K562 (cell line): ENCODE data around the gene TLE6. TPM values are rescaled to one million over a fixed set of nuclear protein-coding genes. Genes with fewer than 3 reads are reported as not detected.

ENCODE experiments used
- ATF1 ChIP-seq, 2 experiments: fragments of 450-650 bp in 1 of 2; IDR thresholded peaks; 2 replicates each; pipeline ENCODE4 v1.6.1; 2016; ENCODE audit warnings: missing compliant biosample characterization in 1 of 2, missing genetic modification characterization in 1 of 2
- ERF ChIP-seq: fragments of 450-650 bp; formaldehyde crosslinking; IDR thresholded peaks from 2 replicates; pipeline ENCODE4 v1.4.0; 2020; ENCODE audit warnings: mild to moderate bottlenecking, mixed read lengths
- ETV1 ChIP-seq: fragments of 450-650 bp; conservative IDR thresholded peaks from 2 replicates; pipeline ENCODE4 v1.6.1; 2016; ENCODE audit warnings: missing genetic modification characterization, control low read depth, low read depth, missing compliant biosample characterization
- GABPA ChIP-seq: fragments of 200-800 bp; sonication (Bioruptor generic); conservative IDR thresholded peaks from 2 replicates; pipeline ENCODE4 v1.6.1; 2016; ENCODE audit warnings: low read depth, missing genetic modification characterization, missing compliant biosample characterization
- NCOA1 ChIP-seq: fragments of 450-650 bp; IDR thresholded peaks from 2 replicates; pipeline ENCODE4 v1.6.1; 2016; ENCODE audit warnings: low read depth
- RHOXF2B ChIP-seq: fragments of 250-450 bp; sonication (Bioruptor Pico); conservative IDR thresholded peaks from 2 replicates; pipeline ENCODE4 v1.5.1; 2021
- SMARCA5 ChIP-seq: fragments of 450-650 bp; IDR thresholded peaks from 2 replicates; pipeline ENCODE4 v1.6.1; 2016
- TAF7 ChIP-seq: fragments of 450-650 bp; IDR thresholded peaks from 2 replicates; pipeline ENCODE4 v1.6.1; 2016; ENCODE audit warnings: missing genetic modification characterization, missing compliant biosample characterization
- ZC3H11A ChIP-seq: IDR thresholded peaks from 2 replicates; pipeline ENCODE4 v1.6.1; 2012; ENCODE audit warnings: low read depth, low read length, improper control_type of control experiment
- ZNF586 ChIP-seq: fragments of 450-650 bp; formaldehyde crosslinking; conservative IDR thresholded peaks from 2 replicates; pipeline ENCODE4 v1.4.0; 2020; ENCODE audit warnings: mild to moderate bottlenecking, moderate library complexity
- polyA plus RNA-seq, 8 experiments: library from polyadenylated mRNA; depleted of rRNA in 4 of 8; stranded (reverse) in 5 of 8; unstranded in 3 of 8; fragments of >200 nt; fragmentation: Nextera tagmentation in 2 of 8; fragmentation: Illumina TruSeq in 1 of 8; extraction: Ambion mirVana in 2 of 8; extraction: Trizol in 1 of 8; gene quantifications; 2 replicates each; pipeline versions ENCODE4 v1.2.1 to v1.2.3, GENCODE V29; 2011 to 2014; ENCODE audit warnings: inconsistent platforms in 1 of 8, missing spikeins in 1 of 8
- total RNA-seq, 7 experiments: library from RNA; depleted of rRNA in 6 of 7; stranded (reverse); fragments of >200 nt in 6 of 7; fragmentation: Illumina TruSeq in 2 of 7; extraction: Trizol in 2 of 7; gene quantifications; 2 replicates each; pipeline versions ENCODE4 v1.2.1 to v1.2.3, GENCODE V29; 2011 to 2021; ENCODE audit warnings: low replicate concordance in 1 of 7
- TF ChIP-seq, protein P1 (sequence below), 2 experiments: fragments of 450-650 bp in 1 of 2; sonication (generic) in 1 of 2; formaldehyde crosslinking in 1 of 2; IDR thresholded peaks in 1 of 2; conservative IDR thresholded peaks in 1 of 2; 2 replicates each; pipeline versions ENCODE4 v1.6.1 to v1.8.1; 2016 to 2023; ENCODE audit warnings: mild to moderate bottlenecking in 2 of 2, moderate library complexity in 2 of 2, inconsistent platforms in 1 of 2, missing genetic modification reagents in 1 of 2
- TF ChIP-seq, protein P2 (sequence below): fragments of 200-800 bp; sonication (Bioruptor generic); IDR thresholded peaks from 2 replicates; pipeline ENCODE4 v1.6.1; 2017; ENCODE audit warnings: missing genetic modification characterization, missing compliant biosample characterization
- TF ChIP-seq, protein P3 (sequence below): sonication (generic); formaldehyde crosslinking; IDR thresholded peaks from 2 replicates; pipeline ENCODE4 v1.8.0; 2022; ENCODE audit warnings: mild to moderate bottlenecking, missing genetic modification reagents
- TF ChIP-seq, protein P4 (sequence below): fragments of 200-400 bp; formaldehyde crosslinking; IDR thresholded peaks from 2 replicates; pipeline ENCODE4 v1.6.1; 2017; ENCODE audit warnings: mild to moderate bottlenecking, low read depth, low read length, moderate library complexity
- TF ChIP-seq, protein P5 (sequence below): IDR thresholded peaks from 2 replicates; pipeline ENCODE4 v1.6.1; 2016; ENCODE audit warnings: missing genetic modification characterization, missing compliant biosample characterization
- TF ChIP-seq, protein P6 (sequence below): fragments of 250-450 bp; sonication (Bioruptor Pico); IDR thresholded peaks from 2 replicates; pipeline ENCODE4 v1.8.0; 2022; ENCODE audit warnings: moderate library complexity, mild to moderate bottlenecking, inconsistent platforms

Gene TLE6
- total and polyA plus RNA-seq, 9 of the 15 experiments (the other 6 are each of a cell fraction or from before 2014, with no cell fraction given), result 1.1 to 6.1 (median 2.5) TPM

DNA sequence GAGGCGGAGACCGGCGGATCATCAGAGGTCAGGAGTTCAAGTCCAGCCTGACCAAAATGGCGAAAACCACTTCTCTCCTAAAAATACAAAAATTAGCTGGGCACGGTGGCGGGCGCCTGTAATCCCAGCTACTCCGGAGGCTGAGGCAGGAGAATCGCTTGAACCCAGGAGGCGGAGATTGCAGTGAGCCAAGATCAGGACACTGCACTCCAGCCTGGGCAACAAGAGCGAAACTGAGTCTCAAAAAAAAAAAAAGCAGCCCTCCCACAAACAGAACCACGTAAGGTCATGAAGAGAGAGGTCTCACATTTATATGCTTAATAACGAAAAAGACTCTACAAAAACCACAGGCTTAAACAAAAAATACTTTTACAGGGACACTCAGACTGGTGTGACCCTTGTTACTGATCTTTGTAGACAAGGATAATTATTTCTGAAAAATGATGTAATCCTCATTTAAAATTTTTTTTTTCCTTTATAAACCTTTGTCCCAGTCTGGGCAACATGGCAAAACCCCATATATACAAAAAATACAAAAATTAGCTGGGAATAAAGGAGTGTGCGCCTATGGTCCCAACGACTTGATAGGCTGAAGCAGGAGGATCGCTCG lies 31.7 kb upstream of the TLE6 start (continued):
- TF ChIP-seq, protein P1, sequence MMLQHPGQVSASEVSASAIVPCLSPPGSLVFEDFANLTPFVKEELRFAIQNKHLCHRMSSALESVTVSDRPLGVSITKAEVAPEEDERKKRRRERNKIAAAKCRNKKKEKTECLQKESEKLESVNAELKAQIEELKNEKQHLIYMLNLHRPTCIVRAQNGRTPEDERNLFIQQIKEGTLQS (IDR thresholded peaks at IDR 0.05), result peak; percentile 5; the same call in 1 of the 2 replicates
- TF ChIP-seq, protein P1 (CRISPR knock-in tag; conservative IDR thresholded peaks at IDR 0.05), result no peak
- TF ChIP-seq, protein P2, sequence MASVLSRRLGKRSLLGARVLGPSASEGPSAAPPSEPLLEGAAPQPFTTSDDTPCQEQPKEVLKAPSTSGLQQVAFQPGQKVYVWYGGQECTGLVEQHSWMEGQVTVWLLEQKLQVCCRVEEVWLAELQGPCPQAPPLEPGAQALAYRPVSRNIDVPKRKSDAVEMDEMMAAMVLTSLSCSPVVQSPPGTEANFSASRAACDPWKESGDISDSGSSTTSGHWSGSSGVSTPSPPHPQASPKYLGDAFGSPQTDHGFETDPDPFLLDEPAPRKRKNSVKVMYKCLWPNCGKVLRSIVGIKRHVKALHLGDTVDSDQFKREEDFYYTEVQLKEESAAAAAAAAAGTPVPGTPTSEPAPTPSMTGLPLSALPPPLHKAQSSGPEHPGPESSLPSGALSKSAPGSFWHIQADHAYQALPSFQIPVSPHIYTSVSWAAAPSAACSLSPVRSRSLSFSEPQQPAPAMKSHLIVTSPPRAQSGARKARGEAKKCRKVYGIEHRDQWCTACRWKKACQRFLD (CRISPR knock-in tag), result 0 out of 2 replicates have a peak, but pooled peaks have one; percentile 2
- peak; percentile 40; the same call in 1 of the 2 replicates for TF ChIP-seq TAF7 (tag)
- TF ChIP-seq, protein P3, sequence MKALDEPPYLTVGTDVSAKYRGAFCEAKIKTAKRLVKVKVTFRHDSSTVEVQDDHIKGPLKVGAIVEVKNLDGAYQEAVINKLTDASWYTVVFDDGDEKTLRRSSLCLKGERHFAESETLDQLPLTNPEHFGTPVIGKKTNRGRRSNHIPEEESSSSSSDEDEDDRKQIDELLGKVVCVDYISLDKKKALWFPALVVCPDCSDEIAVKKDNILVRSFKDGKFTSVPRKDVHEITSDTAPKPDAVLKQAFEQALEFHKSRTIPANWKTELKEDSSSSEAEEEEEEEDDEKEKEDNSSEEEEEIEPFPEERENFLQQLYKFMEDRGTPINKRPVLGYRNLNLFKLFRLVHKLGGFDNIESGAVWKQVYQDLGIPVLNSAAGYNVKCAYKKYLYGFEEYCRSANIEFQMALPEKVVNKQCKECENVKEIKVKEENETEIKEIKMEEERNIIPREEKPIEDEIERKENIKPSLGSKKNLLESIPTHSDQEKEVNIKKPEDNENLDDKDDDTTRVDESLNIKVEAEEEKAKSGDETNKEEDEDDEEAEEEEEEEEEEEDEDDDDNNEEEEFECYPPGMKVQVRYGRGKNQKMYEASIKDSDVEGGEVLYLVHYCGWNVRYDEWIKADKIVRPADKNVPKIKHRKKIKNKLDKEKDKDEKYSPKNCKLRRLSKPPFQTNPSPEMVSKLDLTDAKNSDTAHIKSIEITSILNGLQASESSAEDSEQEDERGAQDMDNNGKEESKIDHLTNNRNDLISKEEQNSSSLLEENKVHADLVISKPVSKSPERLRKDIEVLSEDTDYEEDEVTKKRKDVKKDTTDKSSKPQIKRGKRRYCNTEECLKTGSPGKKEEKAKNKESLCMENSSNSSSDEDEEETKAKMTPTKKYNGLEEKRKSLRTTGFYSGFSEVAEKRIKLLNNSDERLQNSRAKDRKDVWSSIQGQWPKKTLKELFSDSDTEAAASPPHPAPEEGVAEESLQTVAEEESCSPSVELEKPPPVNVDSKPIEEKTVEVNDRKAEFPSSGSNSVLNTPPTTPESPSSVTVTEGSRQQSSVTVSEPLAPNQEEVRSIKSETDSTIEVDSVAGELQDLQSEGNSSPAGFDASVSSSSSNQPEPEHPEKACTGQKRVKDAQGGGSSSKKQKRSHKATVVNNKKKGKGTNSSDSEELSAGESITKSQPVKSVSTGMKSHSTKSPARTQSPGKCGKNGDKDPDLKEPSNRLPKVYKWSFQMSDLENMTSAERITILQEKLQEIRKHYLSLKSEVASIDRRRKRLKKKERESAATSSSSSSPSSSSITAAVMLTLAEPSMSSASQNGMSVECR (CRISPR knock-in tag), result no peak
- no peak for TF ChIP-seq ZNF586
- TF ChIP-seq, protein P4, sequence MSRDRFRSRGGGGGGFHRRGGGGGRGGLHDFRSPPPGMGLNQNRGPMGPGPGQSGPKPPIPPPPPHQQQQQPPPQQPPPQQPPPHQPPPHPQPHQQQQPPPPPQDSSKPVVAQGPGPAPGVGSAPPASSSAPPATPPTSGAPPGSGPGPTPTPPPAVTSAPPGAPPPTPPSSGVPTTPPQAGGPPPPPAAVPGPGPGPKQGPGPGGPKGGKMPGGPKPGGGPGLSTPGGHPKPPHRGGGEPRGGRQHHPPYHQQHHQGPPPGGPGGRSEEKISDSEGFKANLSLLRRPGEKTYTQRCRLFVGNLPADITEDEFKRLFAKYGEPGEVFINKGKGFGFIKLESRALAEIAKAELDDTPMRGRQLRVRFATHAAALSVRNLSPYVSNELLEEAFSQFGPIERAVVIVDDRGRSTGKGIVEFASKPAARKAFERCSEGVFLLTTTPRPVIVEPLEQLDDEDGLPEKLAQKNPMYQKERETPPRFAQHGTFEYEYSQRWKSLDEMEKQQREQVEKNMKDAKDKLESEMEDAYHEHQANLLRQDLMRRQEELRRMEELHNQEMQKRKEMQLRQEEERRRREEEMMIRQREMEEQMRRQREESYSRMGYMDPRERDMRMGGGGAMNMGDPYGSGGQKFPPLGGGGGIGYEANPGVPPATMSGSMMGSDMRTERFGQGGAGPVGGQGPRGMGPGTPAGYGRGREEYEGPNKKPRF, result no peak
- TF ChIP-seq ERF (CRISPR knock-in tag), result no peak
- TF ChIP-seq GABPA (tag), result no peak
- TF ChIP-seq, protein P5, sequence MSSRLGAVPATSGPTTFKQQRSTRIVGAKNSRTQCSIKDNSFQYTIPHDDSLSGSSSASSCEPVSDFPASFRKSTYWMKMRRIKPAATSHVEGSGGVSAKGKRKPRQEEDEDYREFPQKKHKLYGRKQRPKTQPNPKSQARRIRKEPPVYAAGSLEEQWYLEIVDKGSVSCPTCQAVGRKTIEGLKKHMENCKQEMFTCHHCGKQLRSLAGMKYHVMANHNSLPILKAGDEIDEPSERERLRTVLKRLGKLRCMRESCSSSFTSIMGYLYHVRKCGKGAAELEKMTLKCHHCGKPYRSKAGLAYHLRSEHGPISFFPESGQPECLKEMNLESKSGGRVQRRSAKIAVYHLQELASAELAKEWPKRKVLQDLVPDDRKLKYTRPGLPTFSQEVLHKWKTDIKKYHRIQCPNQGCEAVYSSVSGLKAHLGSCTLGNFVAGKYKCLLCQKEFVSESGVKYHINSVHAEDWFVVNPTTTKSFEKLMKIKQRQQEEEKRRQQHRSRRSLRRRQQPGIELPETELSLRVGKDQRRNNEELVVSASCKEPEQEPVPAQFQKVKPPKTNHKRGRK (tag), result 0 out of 2 replicates have a peak, but pooled peaks have one; percentile 25
- no peak for TF ChIP-seq NCOA1
- TF ChIP-seq ETV1 (tag), result no peak
- TF ChIP-seq, protein P6, sequence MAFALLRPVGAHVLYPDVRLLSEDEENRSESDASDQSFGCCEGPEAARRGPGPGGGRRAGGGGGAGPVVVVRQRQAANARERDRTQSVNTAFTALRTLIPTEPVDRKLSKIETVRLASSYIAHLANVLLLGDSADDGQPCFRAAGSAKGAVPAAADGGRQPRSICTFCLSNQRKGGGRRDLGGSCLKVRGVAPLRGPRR (CRISPR knock-in tag), result peak; percentile 75; the same call in 1 of the 2 replicates
- TF ChIP-seq ATF1 (CRISPR knock-in tag; IDR thresholded peaks at IDR 0.05), result no peak
- TF ChIP-seq ATF1 (tag; IDR thresholded peaks at IDR 0.05), result peak; percentile 80
- no peak for TF ChIP-seq SMARCA5
- TF ChIP-seq RHOXF2B (CRISPR knock-in tag), result no peak
- no peak for TF ChIP-seq ZC3H11A
